IMR-90 (cell line): Measurements from ENCODE around the gene NCKAP5. TPM values are rescaled to one million over a fixed set of nuclear protein-coding genes. Genes with fewer than 3 reads are reported as not detected.

Source experiments
- ATAC-seq: fragments of 200-7000 bp; cut with Tn5 transposase; 2 replicates; pipeline ENCODE4 v1.9.1; 2020; ENCODE audit warnings: low read depth, mild to moderate bottlenecking, moderate library complexity
- BruUV-seq: library from RNA; stranded (reverse); fragments of 400-500 nt; replicated peaks from 2 replicates; lab custom pipeline; 2021; lab: Mats Ljungman, UMichigan
- CTCF ChIA-PET: fragments of 300-600 bp; formaldehyde crosslinking; extraction: SDS; loops from one replicate; lab custom pipeline; 2021; ENCODE audit warnings: antibody characterized with exemption; lab: Yijun Ruan, JAX
- POLR2A ChIA-PET: fragments of 300-600 bp; sonication (Branson Sonifier 250); formaldehyde crosslinking; loops from one replicate; lab custom pipeline; 2022; ENCODE audit warnings: antibody characterized with exemption; ENCODE audit not compliant: unreplicated experiment; lab: Charles Lee
- DNase-seq: peaks from one replicate; pipeline ENCODE4 v3.0.0; 2013
- H2AFZ ChIP-seq: replicated peaks from 2 replicates; pipeline ENCODE3; 2013; ENCODE audit warnings: low read length, mild to moderate bottlenecking; ENCODE audit not compliant: poor library complexity
- H2AK5ac ChIP-seq: 2 replicates; pipeline ENCODE4 v1.6.1; 2013; ENCODE audit warnings: low read depth, low read length, inconsistent platforms
- H2AK9ac ChIP-seq: replicated peaks from 2 replicates; pipeline ENCODE3; 2013; ENCODE audit warnings: mild to moderate bottlenecking, low read depth, low read length, moderate library complexity; ENCODE audit not compliant: poor library complexity
- H2BK120ac ChIP-seq: 2 replicates; pipeline ENCODE4 v1.6.1; 2013; ENCODE audit warnings: low read depth, low read length, inconsistent platforms
- H2BK15ac ChIP-seq: 3 replicates; pipeline ENCODE4 v1.6.1; 2013; ENCODE audit warnings: low read depth, low read length, inconsistent platforms
- H2BK20ac ChIP-seq: 2 replicates; pipeline ENCODE4 v1.6.1; 2013; ENCODE audit warnings: low read depth, mild to moderate bottlenecking, inconsistent platforms, low read length, moderate library complexity
- H2BK5ac ChIP-seq: 2 replicates; pipeline ENCODE4 v1.6.1; 2013; ENCODE audit warnings: mild to moderate bottlenecking, low read depth, low read length, inconsistent platforms; ENCODE audit not compliant: poor library complexity, severe bottlenecking
- H3K14ac ChIP-seq: replicated peaks from 2 replicates; pipeline ENCODE4 v1.6.1; 2013; ENCODE audit warnings: low read depth, low read length, inconsistent platforms
- H3K18ac ChIP-seq: 2 replicates; pipeline ENCODE4 v1.6.1; 2013; ENCODE audit warnings: low read depth, low read length, control low read depth
- H3K23ac ChIP-seq: 2 replicates; pipeline ENCODE4 v1.6.1; 2013; ENCODE audit warnings: low read depth, low read length, inconsistent platforms
- H3K27ac ChIP-seq: 2 replicates; pipeline ENCODE4 v1.5.1; 2013; ENCODE audit warnings: mild to moderate bottlenecking, control low read depth, low read length; ENCODE audit not compliant: insufficient read depth
- H3K27me3 ChIP-seq: 2 replicates; pipeline ENCODE4 v1.6.1; 2013; ENCODE audit warnings: low read length; ENCODE audit not compliant: control insufficient read depth, insufficient read depth
- H3K36me3 ChIP-seq: 2 replicates; pipeline ENCODE4 v1.6.1; 2013; ENCODE audit warnings: low read length, mixed read lengths; ENCODE audit not compliant: control insufficient read depth, insufficient read depth
- H3K4ac ChIP-seq: 2 replicates; pipeline ENCODE4 v1.6.1; 2013; ENCODE audit warnings: low read depth, low read length, inconsistent platforms
- H3K4me1 ChIP-seq: 2 replicates; pipeline ENCODE4 v1.6.1; 2013; ENCODE audit warnings: low read length, mixed read lengths; ENCODE audit not compliant: control insufficient read depth, insufficient read depth
- H3K4me2 ChIP-seq: 2 replicates; pipeline ENCODE4 v1.6.1; 2013; ENCODE audit warnings: low read depth, mild to moderate bottlenecking, control low read depth, low read length, moderate library complexity
- H3K4me3 ChIP-seq: 2 replicates; pipeline ENCODE4 v1.5.1; 2013; ENCODE audit warnings: low read depth, mild to moderate bottlenecking, control low read depth, low read length, moderate library complexity; ENCODE audit not compliant: insufficient read depth
- H3K56ac ChIP-seq: 2 replicates; pipeline ENCODE4 v1.6.1; 2013; ENCODE audit warnings: low read length, inconsistent platforms; ENCODE audit not compliant: insufficient read depth; ENCODE audit errors: extremely low read depth
- H3K79me1 ChIP-seq, 2 experiments: 2 replicates each; pipeline ENCODE4 v1.6.1; 2013; ENCODE audit warnings: low read length in 2 of 2, inconsistent platforms in 1 of 2, low read depth in 1 of 2
- H3K9ac ChIP-seq: 2 replicates; pipeline ENCODE4 v1.6.1; 2013; ENCODE audit warnings: low read depth, low read length, control low read depth
- H3K9me1 ChIP-seq: 2 replicates; pipeline ENCODE4 v1.6.1; 2013; ENCODE audit warnings: low read length, inconsistent platforms; ENCODE audit not compliant: insufficient read depth
- H3K9me3 ChIP-seq: 2 replicates; pipeline ENCODE4 v1.6.1; 2013; ENCODE audit warnings: low read length; ENCODE audit not compliant: control insufficient read depth, insufficient read depth
- H4K20me1 ChIP-seq: 2 replicates; pipeline ENCODE4 v1.6.1; 2013; ENCODE audit warnings: low read length, inconsistent platforms; ENCODE audit not compliant: insufficient read depth
- H4K5ac ChIP-seq: 2 replicates; pipeline ENCODE4 v1.6.1; 2013; ENCODE audit warnings: mild to moderate bottlenecking, low read depth, low read length, control low read depth
- H4K8ac ChIP-seq, 2 experiments: 2 replicates each; pipeline ENCODE4 v1.6.1; 2013; ENCODE audit warnings: low read depth in 2 of 2, low read length in 2 of 2, control low read depth in 1 of 2, inconsistent platforms in 1 of 2
- H4K91ac ChIP-seq: 2 replicates; pipeline ENCODE4 v1.6.1; 2013; ENCODE audit warnings: low read depth, low read length, inconsistent platforms; ENCODE audit not compliant: insufficient read depth
- BHLHE40 ChIP-seq: fragments of 150-350 bp; IDR thresholded peaks from 2 replicates; pipeline ENCODE4 v1.6.1; 2016; ENCODE audit warnings: mild to moderate bottlenecking, low read depth, low read length
- CEBPB ChIP-seq: IDR thresholded peaks from 2 replicates; pipeline ENCODE4 v1.6.1; 2012; ENCODE audit warnings: low read depth, low read length, improper control_type of control experiment
- CTCF ChIP-seq: conservative IDR thresholded peaks from 2 replicates; pipeline ENCODE4 v1.5.1; 2012; ENCODE audit warnings: mild to moderate bottlenecking, low read depth, low read length, improper control_type of control experiment
- ELK1 ChIP-seq: fragments of 150-350 bp; IDR thresholded peaks from 2 replicates; pipeline ENCODE4 v1.6.1; 2016; ENCODE audit warnings: low read depth, mild to moderate bottlenecking, low read length, moderate library complexity, borderline replicate concordance
- FOS ChIP-seq: fragments of 150-350 bp; IDR thresholded peaks from 2 replicates; pipeline ENCODE4 v1.6.1; 2016; ENCODE audit warnings: low read depth, low read length
- MAFK ChIP-seq: IDR thresholded peaks from 2 replicates; pipeline ENCODE4 v1.6.1; 2012; ENCODE audit warnings: low read depth, low read length, improper control_type of control experiment
- MAZ ChIP-seq: IDR thresholded peaks from 2 replicates; pipeline ENCODE4 v1.6.1; 2012; ENCODE audit warnings: low read depth, mild to moderate bottlenecking, low read length, improper control_type of control experiment, moderate library complexity, borderline replicate concordance
- MXI1 ChIP-seq: IDR thresholded peaks from 2 replicates; pipeline ENCODE4 v1.6.1; 2012; ENCODE audit warnings: low read depth, mild to moderate bottlenecking, low read length, moderate library complexity, borderline replicate concordance
- NFE2L2 ChIP-seq: fragments of 150-350 bp; IDR thresholded peaks from 2 replicates; pipeline ENCODE4 v1.6.1; 2016; ENCODE audit warnings: low read depth, mild to moderate bottlenecking, low read length
- POLR2A ChIP-seq: IDR thresholded peaks from 2 replicates; pipeline ENCODE4 v1.6.1; 2012; ENCODE audit warnings: mild to moderate bottlenecking, low read depth, low read length
- RAD21 ChIP-seq: IDR thresholded peaks from 2 replicates; pipeline ENCODE4 v1.6.1; 2012; ENCODE audit warnings: low read length, improper control_type of control experiment
- RCOR1 ChIP-seq: IDR thresholded peaks from 2 replicates; pipeline ENCODE4 v1.6.1; 2012; ENCODE audit warnings: mild to moderate bottlenecking, low read length, improper control_type of control experiment; ENCODE audit not compliant: insufficient replicate concordance
- RFX5 ChIP-seq: IDR thresholded peaks from 2 replicates; pipeline ENCODE4 v1.8.0; 2012; ENCODE audit warnings: low read depth, mild to moderate bottlenecking, low read length, moderate library complexity
- SMC3 ChIP-seq: fragments of 150-350 bp; IDR thresholded peaks from 2 replicates; pipeline ENCODE4 v1.6.1; 2016; ENCODE audit warnings: low read depth, mild to moderate bottlenecking, antibody characterized with exemption, low read length, moderate library complexity
- USF2 ChIP-seq: fragments of 150-350 bp; IDR thresholded peaks from 2 replicates; pipeline ENCODE4 v1.6.1; 2017; ENCODE audit warnings: mild to moderate bottlenecking, antibody characterized with exemption, low read length, low read depth
- WGBS, 2 experiments: methylation state at CpG; one replicate each; pipeline versions ENCODE4 v1.1.5 to v1.1.7; 2013; ENCODE audit warnings: missing lambda C conversion rate in 2 of 2; ENCODE audit not compliant: insufficient read length in 1 of 2; ENCODE audit errors: extremely low coverage in 2 of 2; 5-methylcytosine and 5-hydroxymethylcytosine counted together
- dilution Hi-C: fragments of 300-500 bp; cut with HindIII; formaldehyde crosslinking; loops from one replicate; pipeline ENCODE4 v1.14.3; 2018; ENCODE audit warnings: low sequenced_read_pairs; ENCODE audit not compliant: unreplicated experiment
- in situ Hi-C: fragments of 300-500 bp; cut with MboI; formaldehyde crosslinking; loops from 3 replicates; pipeline ENCODE4 v1.14.3; 2019; ENCODE audit warnings: low sequenced_read_pairs, inconsistent platforms, mixed read lengths
- intact Hi-C: fragments of 100-400 bp; cut with micrococcal nuclease; formaldehyde crosslinking; loops from 2 replicates; pipeline ENCODE4 v1.10.0; 2022
- polyA plus RNA-seq, 3 experiments: library from polyadenylated mRNA; depleted of rRNA; stranded (reverse); fragments of >200 nt; gene quantifications; 2 replicates each; pipeline ENCODE4 v1.2.3, GENCODE V29; 2012; ENCODE audit warnings: low replicate concordance in 1 of 3
- total RNA-seq: library from RNA; depleted of rRNA; stranded (reverse); fragments of >200 nt; gene quantifications from 2 replicates; pipeline ENCODE4 v1.2.3, GENCODE V29; 2012

NCKAP5 gene
- total and polyA plus RNA-seq, 2 of the 4 experiments (the other 2 are of a cell fraction), result 2.7 to 3.9 TPM

- Histone ChIP-seq H3K23ac (no peak overlapping the region; the same call in 1 of the 2 replicates), H4K8ac (no peak overlapping the region), H2AFZ (no peak overlapping the region), H3K79me1 (no peaks in the 10 kb centered on the region), H3K9me1 (no peaks in the 10 kb centered on the region; the same call in 1 of the 2 replicates), H2AK5ac (no peak overlapping the region), H2BK20ac (no peak overlapping the region), H3K36me3 (no peaks in the 10 kb centered on the region), H3K9ac (no peak overlapping the region), H3K27ac (no peak overlapping the region), H3K4me2 (no peak overlapping the region), H4K5ac (peak overlapping the region; percentile 72), H3K56ac (no peak overlapping the region), H3K14ac (peak overlapping the region; percentile 18; the same call in 1 of the 2 replicates), H2BK120ac (peak overlapping the region; percentile 45), H3K4me3 (no peak overlapping the region), H4K91ac (peak overlapping the region; percentile 44; the same call in 1 of the 2 replicates), H4K20me1 (no peaks in the 10 kb centered on the region), H2BK5ac (no peak overlapping the region), H3K4ac (peak overlapping the region; percentile 14; the same call in 1 of the 2 replicates), H3K9me3 (no peaks in the 10 kb centered on the region), H2AK9ac (no peak overlapping the region), H3K4me1 (peaks cover 5% of the 10 kb centered on the region), H3K27me3 (no peaks in the 10 kb centered on the region), H2BK15ac (0 out of 3 replicates have a peak overlapping the region, but pooled peaks have one; percentile 36), H3K18ac (peak overlapping the region; percentile 49)
- ChIA-PET POLR2A (no interaction called here), CTCF (interaction anchor here (1.3 kb wide), 1 partner anchor 250 kb away, joined by 3 read pairs; no protein-coding TSS in a partner anchor)
- BruUV-seq, result no TSS peak
- DNase-seq, result no peak
- WGBS, 2 experiments, result no CpG with 5 or more reads among the region's 4 CpGs
- ATAC-seq, result no peak
- dilution Hi-C loops (no loop called here), in situ Hi-C loops (no loop called here), intact Hi-C loops (no loop called here)
- TF ChIP-seq CEBPB, result no peak
- no peak for TF ChIP-seq MXI1
- TF ChIP-seq CTCF, result no peak
- no peak for TF ChIP-seq SMC3
- TF ChIP-seq MAFK, result no peak
- no peak for TF ChIP-seq ELK1
- no peak for TF ChIP-seq USF2
- no peak for TF ChIP-seq POLR2A
- TF ChIP-seq NFE2L2, result no peak
- TF ChIP-seq RCOR1, result no peak
- no peak for TF ChIP-seq FOS
- TF ChIP-seq MAZ, result no peak
- TF ChIP-seq BHLHE40, result no peak
- no peak for TF ChIP-seq RAD21
- no peak for TF ChIP-seq RFX5
Observed at GRCh38 chr2:133312038-133312729, 256.1 kb downstream of the NCKAP5 start.
